H9 (cell line): ENCODE results near the gene MAN1A1. TPM values are rescaled to one million over a fixed set of nuclear protein-coding genes. Genes with fewer than 3 reads are reported as not detected.

Source experiments
- DNase-seq: peaks from one replicate; pipeline ENCODE4 v3.0.0-alpha.2; 2017
- H2AFZ ChIP-seq: one replicate; pipeline ENCODE4 v1.6.1; 2013; ENCODE audit warnings: mild to moderate bottlenecking, low read length, control low read depth, moderate library complexity
- H2AK5ac ChIP-seq: 2 replicates; pipeline ENCODE4 v1.6.1; 2013; ENCODE audit warnings: low read length, control low read depth, mixed read lengths; ENCODE audit not compliant: insufficient read length
- H2BK120ac ChIP-seq: one replicate; pipeline ENCODE4 v1.6.1; 2013; ENCODE audit warnings: low read depth, mild to moderate bottlenecking, low read length, control low read depth, inconsistent platforms; ENCODE audit not compliant: poor library complexity, severe bottlenecking
- H2BK12ac ChIP-seq: 2 replicates; pipeline ENCODE4 v1.6.1; 2013; ENCODE audit warnings: low read length, control low read depth, mixed read lengths, low read depth; ENCODE audit not compliant: insufficient read length
- H2BK15ac ChIP-seq: 2 replicates; pipeline ENCODE4 v1.6.1; 2013; ENCODE audit warnings: low read depth, low read length, control low read depth
- H2BK20ac ChIP-seq: one replicate; pipeline ENCODE4 v1.6.1; 2013; ENCODE audit warnings: low read depth, mild to moderate bottlenecking, low read length, control low read depth, inconsistent platforms; ENCODE audit not compliant: poor library complexity, severe bottlenecking
- H2BK5ac ChIP-seq: 2 replicates; pipeline ENCODE4 v1.6.1; 2013; ENCODE audit warnings: low read length, control low read depth, mixed read lengths; ENCODE audit not compliant: insufficient read length
- H3K14ac ChIP-seq: 2 replicates; pipeline ENCODE4 v1.6.1; 2013; ENCODE audit warnings: low read length, control low read depth; ENCODE audit not compliant: insufficient read depth
- H3K18ac ChIP-seq: 2 replicates; pipeline ENCODE4 v1.6.1; 2013; ENCODE audit warnings: low read depth, mild to moderate bottlenecking, mixed read lengths, low read length, control low read depth; ENCODE audit not compliant: insufficient read length
- H3K23ac ChIP-seq: 2 replicates; pipeline ENCODE4 v1.6.1; 2013; ENCODE audit warnings: low read length, control low read depth, mixed read lengths, low read depth; ENCODE audit not compliant: insufficient read length
- H3K23me2 ChIP-seq: 2 replicates; pipeline ENCODE4 v1.6.1; 2013; ENCODE audit warnings: low read depth, mild to moderate bottlenecking, mixed read lengths, low read length, control low read depth; ENCODE audit not compliant: insufficient read length, poor library complexity, severe bottlenecking
- H3K27ac ChIP-seq: 2 replicates; pipeline ENCODE4 v1.5.1; 2013; ENCODE audit warnings: low read length, control low read depth, mixed read lengths, low read depth; ENCODE audit not compliant: insufficient read length
- H3K27me3 ChIP-seq: 2 replicates; pipeline ENCODE4 v1.6.1; 2013; ENCODE audit warnings: low read length, control low read depth, inconsistent platforms; ENCODE audit not compliant: insufficient read depth
- H3K4ac ChIP-seq: 2 replicates; pipeline ENCODE4 v1.6.1; 2013; ENCODE audit warnings: low read depth, mild to moderate bottlenecking, control low read depth, inconsistent platforms, low read length, moderate library complexity
- H3K4me1 ChIP-seq: 2 replicates; pipeline ENCODE4 v1.6.1; 2013; ENCODE audit warnings: low read length, control low read depth, inconsistent platforms; ENCODE audit not compliant: insufficient read depth
- H3K4me2 ChIP-seq: 2 replicates; pipeline ENCODE4 v1.6.1; 2013; ENCODE audit warnings: low read length, control low read depth, mixed read lengths; ENCODE audit not compliant: insufficient read length, insufficient read depth
- H3K56ac ChIP-seq: 2 replicates; pipeline ENCODE4 v1.6.1; 2013; ENCODE audit warnings: low read depth, mild to moderate bottlenecking, mixed read lengths, low read length, control low read depth; ENCODE audit not compliant: insufficient read length
- H3K79me1 ChIP-seq: 2 replicates; pipeline ENCODE4 v1.6.1; 2013; ENCODE audit warnings: low read depth, mild to moderate bottlenecking, moderate library complexity, low read length, control low read depth, inconsistent platforms; ENCODE audit not compliant: insufficient read depth, poor library complexity, severe bottlenecking
- H3K79me2 ChIP-seq: 2 replicates; pipeline ENCODE4 v1.6.1; 2013; ENCODE audit warnings: low read length, control low read depth, inconsistent platforms; ENCODE audit not compliant: insufficient read depth
- H3K9ac ChIP-seq: 2 replicates; pipeline ENCODE4 v1.6.1; 2013; ENCODE audit warnings: low read length, control low read depth, mixed read lengths; ENCODE audit not compliant: insufficient read length; ENCODE audit errors: extremely low read depth
- H3K9me3 ChIP-seq: one replicate; pipeline ENCODE4 v1.6.1; 2013; ENCODE audit warnings: low read depth, low read length, inconsistent platforms; ENCODE audit not compliant: control insufficient read depth
- H3T11ph ChIP-seq: one replicate; pipeline ENCODE4 v1.6.1; 2013; ENCODE audit warnings: mild to moderate bottlenecking, low read length, control low read depth, inconsistent platforms
- H4K20me1 ChIP-seq: one replicate; pipeline ENCODE4 v1.6.1; 2013; ENCODE audit not compliant: control insufficient read depth, insufficient read length, insufficient read depth
- H4K5ac ChIP-seq: 2 replicates; pipeline ENCODE4 v1.6.1; 2013; ENCODE audit warnings: low read depth, mild to moderate bottlenecking, mixed read lengths, low read length, control low read depth; ENCODE audit not compliant: insufficient read length
- H4K8ac ChIP-seq: replicated peaks from 2 replicates; pipeline ENCODE4 v1.6.1; 2013; ENCODE audit warnings: low read length, control low read depth, mixed read lengths, low read depth; ENCODE audit not compliant: insufficient read length
- H4K91ac ChIP-seq: 2 replicates; pipeline ENCODE4 v1.6.1; 2013; ENCODE audit warnings: low read depth, mild to moderate bottlenecking, moderate library complexity, mixed read lengths, low read length, control low read depth; ENCODE audit not compliant: insufficient read length
- H3K27ac Mint-ChIP-seq, 3 experiments: 2 replicates in 2 of 3; 3 replicates in 1 of 3; pipeline ENCODE4 v1.8.0; 2020 to 2021; ENCODE audit warnings: mixed read lengths in 3 of 3, mild to moderate bottlenecking in 1 of 3, moderate library complexity in 1 of 3
- H3K27me3 Mint-ChIP-seq: 2 replicates; pipeline ENCODE4 v1.8.0; 2021; ENCODE audit warnings: low read depth, mild to moderate bottlenecking, moderate library complexity, mixed read lengths
- H3K36me3 Mint-ChIP-seq, 3 experiments: 2 replicates in 2 of 3; 3 replicates in 1 of 3; pipeline ENCODE4 v1.8.0; 2020 to 2021; ENCODE audit warnings: low read depth in 3 of 3, mixed read lengths in 3 of 3; ENCODE audit not compliant: insufficient read depth in 1 of 3
- H3K4me1 Mint-ChIP-seq, 2 experiments: 2 replicates each; pipeline ENCODE4 v1.8.0; 2020; ENCODE audit warnings: mixed read lengths in 2 of 2
- H3K4me3 Mint-ChIP-seq, 2 experiments: 2 replicates in 1 of 2; 3 replicates in 1 of 2; pipeline ENCODE4 v1.8.0; 2020 to 2021; ENCODE audit warnings: mild to moderate bottlenecking in 2 of 2, mixed read lengths in 2 of 2, moderate library complexity in 1 of 2
- H3K9me3 Mint-ChIP-seq, 2 experiments: 2 replicates in 1 of 2; 3 replicates in 1 of 2; pipeline ENCODE4 v1.8.0; 2020; ENCODE audit warnings: mild to moderate bottlenecking in 2 of 2, mixed read lengths in 2 of 2, moderate library complexity in 1 of 2
- CTCF ChIP-seq: fragments of 200-600 bp; sonication (generic); conservative IDR thresholded peaks from 3 replicates; pipeline ENCODE4 v1.8.0; 2021; ENCODE audit warnings: antibody characterized with exemption, mild to moderate bottlenecking
- WGBS: extraction: QIAGEN DNeasy Blood & Tissue Kit; methylation state at CpG from one replicate; pipeline ENCODE4 v1.1.7; 2013; ENCODE audit warnings: missing lambda C conversion rate, low lambda C conversion rate, mixed read lengths; ENCODE audit not compliant: insufficient read length; ENCODE audit errors: extremely low coverage; 5-methylcytosine and 5-hydroxymethylcytosine counted together
- total RNA-seq: library from RNA; stranded (reverse); gene quantifications from 2 replicates; pipeline ENCODE4 v1.2.1, GENCODE V29; 2021

MAN1A1 gene
- total RNA-seq, 1 experiment from 2014 or later: 1.6 TPM

- no peak for TF ChIP-seq CTCF
Observed at GRCh38 chr6:119224095-119224701, 125.4 kb downstream of the MAN1A1 start.

More at GRCh38 chr6:119224095-119224701, 125.4 kb downstream of the MAN1A1 start:
- no peak overlapping the region for H3K23ac ChIP-seq
- no peak overlapping the region for H3K4ac ChIP-seq
- no peak overlapping the region for H2AK5ac ChIP-seq
- H3K4me3 Mint-ChIP-seq: no peak overlapping the region
- no peaks in the 10 kb centered on the region for H3K9me3 Mint-ChIP-seq
- no peak overlapping the region for H3K9ac ChIP-seq
- WGBS: no CpG with 5 or more reads among the region's 4 CpGs
- no peaks in the 10 kb centered on the region for H3K27me3 Mint-ChIP-seq
- H2BK5ac ChIP-seq: no peak overlapping the region
- no peak overlapping the region for H4K8ac ChIP-seq
- H3K79me2 ChIP-seq: no peaks in the 10 kb centered on the region
- no peaks in the 10 kb centered on the region for H4K20me1 ChIP-seq
- no peak for DNase-seq
- no peak overlapping the region for H3K56ac ChIP-seq
- H3T11ph ChIP-seq: no peak overlapping the region
- H3K4me2 ChIP-seq: no peak overlapping the region
- no peak overlapping the region for H4K5ac ChIP-seq
- H3K27ac Mint-ChIP-seq: no peak overlapping the region
- H3K27me3 ChIP-seq: no peaks in the 10 kb centered on the region
- no peak overlapping the region for H3K27ac ChIP-seq
- H3K14ac ChIP-seq: no peak overlapping the region
- no peak overlapping the region for H2BK12ac ChIP-seq
- no peaks in the 10 kb centered on the region for H3K4me1 Mint-ChIP-seq
- H4K91ac ChIP-seq: no peak overlapping the region
- no peaks in the 10 kb centered on the region for H3K4me1 ChIP-seq
- no peak overlapping the region for H2AFZ ChIP-seq
- H3K23me2 ChIP-seq: no peaks in the 10 kb centered on the region
- H3K36me3 Mint-ChIP-seq: no peaks in the 10 kb centered on the region
- H2BK20ac ChIP-seq: no peak overlapping the region
- H3K79me1 ChIP-seq: no peaks in the 10 kb centered on the region
- no peak overlapping the region for H2BK120ac ChIP-seq
- H3K9me3 ChIP-seq: no peaks in the 10 kb centered on the region
- no peak overlapping the region for H2BK15ac ChIP-seq
- H3K18ac ChIP-seq: no peak overlapping the region
